SJCRH30 (cell line): ENCODE data around the gene APOL4. TPM values are rescaled to one million over a fixed set of nuclear protein-coding genes. Genes with fewer than 3 reads are reported as not detected.
"Not testable (repeated sequence)": the region's sequence is repeated elsewhere in the genome, so short reads cannot be mapped to it uniquely, and the experiment has no call there.

Source experiments
- DNase-seq, 2 experiments: peaks; one replicate each; pipeline ENCODE4 v3.0.0-alpha.2; 2015 to 2020
- H3K27ac ChIP-seq: fragments of 250-450 bp; sonication (Bioruptor Pico); 2 replicates; pipeline ENCODE4 v1.5.1; 2020; ENCODE audit warnings: mild to moderate bottlenecking, moderate library complexity
- H3K27me3 ChIP-seq: fragments of 250-450 bp; sonication (Bioruptor Pico); 2 replicates; pipeline ENCODE4 v1.5.1; 2020; ENCODE audit warnings: mild to moderate bottlenecking, moderate library complexity
- H3K36me3 ChIP-seq: fragments of 250-450 bp; sonication (Bioruptor Pico); 2 replicates; pipeline ENCODE4 v1.5.1; 2020; ENCODE audit warnings: mild to moderate bottlenecking, moderate library complexity
- H3K4me1 ChIP-seq: fragments of 250-450 bp; sonication (Bioruptor Pico); 2 replicates; pipeline ENCODE4 v1.5.1; 2020; ENCODE audit warnings: mild to moderate bottlenecking, moderate library complexity
- H3K4me3 ChIP-seq: fragments of 250-450 bp; sonication (Bioruptor Pico); 2 replicates; pipeline ENCODE4 v1.5.1; 2020; ENCODE audit warnings: mild to moderate bottlenecking, moderate library complexity
- H3K9me3 ChIP-seq: fragments of 250-450 bp; sonication (Bioruptor Pico); replicated peaks from 2 replicates; pipeline ENCODE4 v1.5.1; 2020; ENCODE audit warnings: mild to moderate bottlenecking, moderate library complexity
- total RNA-seq: library from RNA; depleted of rRNA; stranded (reverse); fragments of >200 nt; shearing (Covaris generic); gene quantifications from 2 replicates; pipeline ENCODE4 v1.2.3, GENCODE V29; 2014

APOL4 gene
- total RNA-seq, 1 experiment from 2014 or later, result 0.10 TPM

DNA sequence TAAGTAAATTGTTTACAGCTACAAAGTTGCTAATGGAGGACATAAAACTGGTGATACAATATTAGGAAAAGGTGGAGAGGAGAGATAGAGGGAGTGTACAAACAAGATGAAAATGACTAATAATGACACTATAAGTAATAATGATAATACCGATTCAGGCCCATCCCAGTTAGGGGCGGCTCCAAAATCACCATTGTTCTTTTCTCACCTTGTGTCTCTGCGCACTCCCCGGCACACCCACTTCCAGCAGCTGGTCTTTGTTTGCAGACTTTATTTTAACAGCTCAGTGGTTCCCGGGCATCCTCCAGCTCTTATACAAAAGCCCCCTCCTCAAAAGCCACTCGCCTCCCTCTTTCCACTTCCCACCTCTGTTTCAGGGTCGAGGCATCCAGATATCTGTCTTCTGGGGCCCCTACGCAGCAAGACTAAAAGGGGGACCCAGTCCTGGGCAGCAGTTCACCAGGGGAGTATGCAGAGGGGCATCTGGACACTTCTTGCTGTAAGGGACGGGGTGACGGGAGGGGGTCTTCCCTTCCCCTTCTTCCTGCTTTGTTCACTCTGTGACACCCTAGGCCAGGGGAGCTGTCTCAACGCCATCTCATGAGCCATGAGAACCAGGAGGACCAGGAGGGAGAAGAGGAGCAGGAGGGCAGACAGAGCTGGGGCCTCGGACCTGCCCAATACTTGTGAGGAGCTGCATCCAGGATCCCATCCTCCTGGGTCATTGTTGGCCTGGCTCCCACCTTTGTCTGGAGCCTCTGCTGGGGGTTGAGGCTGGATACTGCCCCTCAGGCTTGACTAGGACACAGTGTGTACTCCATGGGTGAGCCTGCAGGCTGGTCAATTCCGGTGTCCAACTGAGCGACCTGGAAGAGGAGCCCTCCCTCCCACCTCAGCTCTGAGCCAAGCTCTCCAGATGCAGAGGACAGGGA lies 35.0 kb upstream of the APOL4 start:
- Histone ChIP-seq H3K36me3 (no peaks in the 10 kb centered on the region), H3K4me3 (no peak overlapping the region)
- DNase-seq, result no peak

DNA sequence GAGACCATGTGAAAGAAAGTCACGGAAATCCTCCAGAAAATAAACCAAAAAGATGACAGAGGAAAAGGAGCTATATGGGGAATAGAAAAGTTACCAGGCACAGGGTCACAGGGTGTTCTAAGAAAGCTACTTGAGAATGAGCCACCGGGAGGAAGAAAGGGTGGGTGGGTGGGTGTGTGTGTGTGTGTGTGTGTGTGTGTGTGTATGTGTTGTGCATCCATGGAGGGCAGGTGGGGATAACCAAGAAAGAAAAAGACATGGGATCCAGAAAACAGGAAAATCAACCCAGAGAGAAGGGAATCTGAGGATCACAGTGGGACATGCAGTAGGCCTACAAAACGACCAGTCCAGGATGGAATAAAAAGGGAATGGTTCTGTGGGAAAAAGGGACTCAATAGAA lies 34.0 kb upstream of the APOL4 start:
- Histone ChIP-seq H3K9me3 (peaks cover 4% of the 10 kb centered on the region; the same call in 1 of the 2 replicates), H3K27me3 (no peaks in the 10 kb centered on the region), H3K4me3 (no peak overlapping the region), H3K27ac (no peak overlapping the region), H3K36me3 (no peaks in the 10 kb centered on the region), H3K4me1 (no peaks in the 10 kb centered on the region; the same call in 1 of the 2 replicates)
- DNase-seq, result no peak

More for the DNA sequence above, 35.0 kb upstream of the APOL4 start:
- H3K27ac ChIP-seq, result no peak overlapping the region
- peaks cover 4% of the 10 kb centered on the region; the same call in 1 of the 2 replicates for H3K9me3 ChIP-seq
- no peaks in the 10 kb centered on the region for H3K27me3 ChIP-seq
- no peaks in the 10 kb centered on the region; the same call in 1 of the 2 replicates for H3K4me1 ChIP-seq

DNA sequence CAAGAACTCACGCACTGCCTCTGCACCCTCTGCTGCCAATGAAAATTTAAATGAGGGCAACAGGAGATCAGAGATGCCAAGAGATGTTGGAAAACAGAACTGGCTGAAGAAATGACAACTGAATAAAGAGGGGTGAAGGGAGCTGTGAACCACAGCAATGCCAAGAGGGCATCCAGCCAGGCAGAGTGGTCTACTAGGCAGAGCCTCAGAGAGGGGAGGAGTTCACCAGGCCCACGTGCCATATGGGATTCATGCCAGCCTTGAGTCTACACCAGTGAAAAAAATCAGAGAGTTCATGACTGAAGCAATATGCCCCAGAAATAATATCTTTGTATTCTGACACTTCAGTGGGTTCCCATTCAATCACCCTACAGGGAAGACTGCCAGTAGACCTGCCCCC lies 33.3 kb upstream of the APOL4 start:
- Histone ChIP-seq H3K9me3 (peaks cover 4% of the 10 kb centered on the region; the same call in 1 of the 2 replicates), H3K27me3 (no peaks in the 10 kb centered on the region), H3K36me3 (no peaks in the 10 kb centered on the region), H3K4me1 (no peaks in the 10 kb centered on the region; the same call in 1 of the 2 replicates), H3K27ac (no peak overlapping the region), H3K4me3 (no peak overlapping the region)
- DNase-seq, result no peak

DNA sequence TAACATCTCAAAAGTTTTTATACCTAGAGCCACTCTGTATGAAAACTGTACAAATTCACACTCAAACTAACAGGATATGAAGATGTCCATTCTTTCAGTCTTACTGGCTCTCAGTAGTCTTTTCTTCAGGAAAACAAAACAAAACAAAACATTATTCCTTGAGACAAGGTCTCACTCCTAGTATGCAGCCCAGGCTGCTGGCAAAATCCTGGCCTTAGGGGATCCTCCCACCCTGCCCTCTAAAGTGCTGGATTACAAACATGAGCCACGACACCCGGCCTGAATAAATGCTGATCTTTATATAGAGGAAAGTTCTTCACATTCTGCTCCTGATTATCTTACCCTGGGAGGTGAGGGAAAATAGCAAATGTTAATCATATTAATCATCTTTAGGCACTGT lies 32.6 kb upstream of the APOL4 start:
- H3K9me3 ChIP-seq, result peaks cover 4% of the 10 kb centered on the region; the same call in 1 of the 2 replicates
- H3K36me3 ChIP-seq, result no peaks in the 10 kb centered on the region
- no peaks in the 10 kb centered on the region for H3K4me1 ChIP-seq
- no peak overlapping the region for H3K27ac ChIP-seq
- no peak overlapping the region for H3K4me3 ChIP-seq
- no peak for DNase-seq
- H3K27me3 ChIP-seq, result no peaks in the 10 kb centered on the region

DNA sequence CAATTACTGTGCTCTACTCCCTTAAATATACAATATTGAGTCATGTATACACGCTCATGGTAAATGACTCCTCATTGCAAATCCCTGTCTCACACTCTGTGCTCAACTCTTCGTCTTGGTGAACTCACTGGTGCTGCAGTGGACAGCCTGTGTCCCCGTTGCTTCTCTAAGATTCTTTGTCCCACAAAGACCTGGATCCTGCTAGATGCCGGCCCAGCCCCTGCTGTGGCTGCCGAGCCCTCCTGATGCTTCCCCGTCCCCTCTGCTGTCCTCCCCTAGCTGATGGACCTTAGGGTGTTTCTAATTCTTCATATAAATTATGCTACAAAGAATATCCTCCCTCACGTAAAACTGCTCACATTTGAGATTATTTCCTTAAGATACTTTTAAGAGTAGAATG lies 32.2 kb upstream of the APOL4 start:
- no peak overlapping the region for H3K4me3 ChIP-seq

DNA sequence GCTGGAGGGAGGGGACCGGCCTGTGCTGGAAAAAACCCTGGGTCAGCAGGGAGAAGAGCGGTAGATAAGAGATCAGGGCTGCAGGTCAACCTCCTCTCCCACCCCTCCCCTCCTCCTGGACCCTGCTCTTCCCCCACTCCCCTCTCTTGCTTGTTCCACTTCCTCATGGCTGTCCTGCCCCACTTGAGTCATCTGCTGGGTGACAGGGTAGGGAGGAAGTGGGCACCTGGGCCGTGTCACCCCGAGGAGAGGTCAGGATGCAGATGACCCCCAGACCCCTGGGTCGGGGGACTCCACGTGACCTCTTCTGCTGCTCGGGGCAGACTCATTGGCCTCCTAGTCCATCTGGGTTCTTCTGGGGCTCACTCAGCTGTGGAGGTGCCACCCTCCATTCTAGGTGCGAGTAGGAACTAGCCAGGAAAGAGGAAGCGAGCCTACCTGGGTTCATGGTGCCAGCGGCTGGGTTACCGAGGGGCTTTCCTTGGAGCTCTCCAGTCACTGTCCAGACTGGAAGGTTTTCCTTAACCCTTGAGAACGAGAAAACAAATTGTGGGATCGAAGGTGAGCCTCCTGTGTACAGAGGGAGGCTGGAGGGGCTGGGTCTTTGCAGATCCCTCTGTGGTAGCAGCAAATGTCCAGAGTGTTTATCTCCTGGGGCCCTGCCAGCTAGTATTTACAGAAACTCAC lies 31.2 kb upstream of the APOL4 start:
- no peaks in the 10 kb centered on the region for H3K4me1 ChIP-seq
- H3K36me3 ChIP-seq, result no peaks in the 10 kb centered on the region
- H3K4me3 ChIP-seq, result no peak overlapping the region
- no peak for DNase-seq
- no peaks in the 10 kb centered on the region for H3K27me3 ChIP-seq
- peaks cover 4% of the 10 kb centered on the region; the same call in 1 of the 2 replicates for H3K9me3 ChIP-seq
- H3K27ac ChIP-seq, result no peak overlapping the region

More for the DNA sequence above, 32.2 kb upstream of the APOL4 start:
- H3K4me1 ChIP-seq, result no peaks in the 10 kb centered on the region
- H3K27me3 ChIP-seq, result no peaks in the 10 kb centered on the region
- H3K9me3 ChIP-seq, result peaks cover 4% of the 10 kb centered on the region; the same call in 1 of the 2 replicates
- no peak for DNase-seq
- no peaks in the 10 kb centered on the region for H3K36me3 ChIP-seq
- no peak overlapping the region for H3K27ac ChIP-seq

DNA sequence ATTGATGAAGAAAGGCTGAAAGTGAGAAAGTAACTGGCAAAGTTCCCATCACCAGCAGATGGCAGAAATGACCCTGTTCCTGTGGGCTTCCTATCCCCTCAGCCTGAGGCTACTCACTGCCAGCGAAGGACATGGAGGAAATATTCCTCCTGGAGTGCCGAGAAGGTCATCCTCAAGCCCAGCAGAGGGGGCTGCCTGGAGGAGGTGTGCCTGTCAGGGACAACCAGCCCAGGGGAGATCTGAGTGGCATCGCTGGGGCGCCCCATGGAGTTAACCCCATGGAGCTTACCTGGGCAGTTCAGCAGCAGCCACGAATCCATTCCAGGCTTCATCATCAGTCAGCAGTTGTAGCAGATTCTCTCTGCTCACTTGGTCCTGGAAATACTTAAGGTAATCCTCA lies 29.4 kb upstream of the APOL4 start:
- not testable (repeated sequence) for H3K36me3 ChIP-seq, H3K27me3 ChIP-seq, H3K4me3 ChIP-seq, H3K27ac ChIP-seq, H3K4me1 ChIP-seq, H3K9me3 ChIP-seq, DNase-seq

DNA sequence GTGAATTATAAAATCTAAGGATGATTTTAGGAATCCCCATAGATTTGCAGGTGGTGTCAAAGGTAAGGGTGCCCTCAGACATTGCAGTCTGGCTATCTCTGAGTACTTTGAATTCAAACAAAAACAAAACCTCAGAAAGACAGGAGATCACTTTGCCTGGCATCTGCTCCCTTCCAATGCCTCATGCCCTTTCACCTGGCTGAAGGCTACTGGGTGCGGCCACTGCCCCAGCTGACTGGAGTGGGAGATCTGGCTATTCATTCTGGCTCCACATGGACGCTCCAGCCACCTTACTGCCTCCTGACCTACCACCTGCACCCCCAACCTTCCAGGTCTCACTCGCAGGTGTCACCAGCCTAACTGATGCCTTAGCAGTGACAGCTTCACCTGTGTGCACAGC lies 28.0 kb upstream of the APOL4 start:
- not testable (repeated sequence) for H3K9me3 ChIP-seq, H3K27me3 ChIP-seq, H3K27ac ChIP-seq, DNase-seq, H3K4me3 ChIP-seq, H3K36me3 ChIP-seq, H3K4me1 ChIP-seq

DNA sequence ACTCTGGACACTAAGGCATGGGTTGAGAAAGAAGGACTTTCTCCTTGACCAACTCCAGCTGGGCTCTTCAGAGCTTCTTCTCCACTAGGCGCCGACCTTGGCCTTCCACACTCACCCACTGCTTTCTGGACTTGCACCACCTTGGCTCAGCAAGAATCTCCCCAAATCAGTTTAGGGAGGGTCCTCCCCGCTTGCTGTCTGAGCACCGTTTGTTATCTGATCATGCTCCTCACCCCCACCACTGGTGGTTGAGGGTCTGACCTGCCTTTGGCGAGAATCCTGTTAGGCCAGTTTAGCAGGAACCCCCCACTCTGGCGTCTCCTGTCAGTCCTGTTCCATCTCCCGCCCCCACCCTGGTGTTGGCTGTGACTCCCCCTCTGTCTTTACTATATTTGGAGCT lies 27.3 kb upstream of the APOL4 start:
- DNase-seq, result no peak
- no peaks in the 10 kb centered on the region for H3K36me3 ChIP-seq
- H3K27me3 ChIP-seq, result no peaks in the 10 kb centered on the region
- H3K27ac ChIP-seq, result no peak overlapping the region
- H3K4me1 ChIP-seq, result no peaks in the 10 kb centered on the region
- no peaks in the 10 kb centered on the region for H3K9me3 ChIP-seq
- H3K4me3 ChIP-seq, result no peak overlapping the region

DNA sequence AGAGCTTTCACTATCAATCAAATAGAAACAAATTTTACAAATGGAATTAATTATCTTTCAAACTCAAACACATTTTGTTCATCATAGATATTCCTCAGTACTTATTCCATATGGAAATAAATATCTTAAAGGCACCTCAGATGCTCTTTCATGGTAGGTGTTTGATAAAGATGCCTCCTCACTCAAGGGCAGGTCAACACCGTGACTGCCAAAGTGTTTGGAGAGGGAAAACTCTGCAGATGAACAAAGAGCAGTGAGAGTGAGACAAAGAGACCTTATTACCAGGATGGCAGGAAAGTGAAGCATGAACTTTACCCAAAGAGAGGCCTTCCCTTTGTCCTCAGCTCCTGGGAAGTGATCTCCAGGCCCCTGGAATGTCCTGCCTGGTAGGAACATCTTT lies 26.8 kb upstream of the APOL4 start:
- not testable (repeated sequence) for H3K4me3 ChIP-seq, H3K27ac ChIP-seq, H3K4me1 ChIP-seq, DNase-seq, H3K9me3 ChIP-seq, H3K27me3 ChIP-seq, H3K36me3 ChIP-seq

DNA sequence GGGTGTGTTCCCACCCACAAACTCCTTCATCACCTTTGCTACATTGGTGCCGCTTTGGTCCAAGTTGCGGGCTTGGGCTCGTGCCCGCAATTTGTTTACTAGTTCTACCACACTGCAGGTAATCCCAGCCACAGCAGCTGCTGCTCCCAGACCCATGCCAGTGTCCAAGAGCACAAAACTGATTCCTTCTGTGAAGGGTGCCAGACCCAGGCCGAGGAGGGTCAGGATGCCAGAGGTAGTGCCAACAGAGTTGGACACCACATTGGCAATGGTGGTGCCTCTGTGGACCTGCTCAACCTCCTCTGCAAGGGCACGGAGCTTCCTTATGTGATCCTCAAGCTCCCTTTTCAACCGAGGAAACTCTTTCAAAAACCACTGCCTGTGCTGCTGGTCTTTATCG lies 26.2 kb upstream of the APOL4 start:
- no peak for DNase-seq
- H3K27me3 ChIP-seq, result no peaks in the 10 kb centered on the region
- H3K36me3 ChIP-seq, result no peaks in the 10 kb centered on the region
- H3K27ac ChIP-seq, result no peak overlapping the region
- no peaks in the 10 kb centered on the region for H3K4me1 ChIP-seq
- no peaks in the 10 kb centered on the region for H3K9me3 ChIP-seq
- H3K4me3 ChIP-seq, result no peak overlapping the region

DNA sequence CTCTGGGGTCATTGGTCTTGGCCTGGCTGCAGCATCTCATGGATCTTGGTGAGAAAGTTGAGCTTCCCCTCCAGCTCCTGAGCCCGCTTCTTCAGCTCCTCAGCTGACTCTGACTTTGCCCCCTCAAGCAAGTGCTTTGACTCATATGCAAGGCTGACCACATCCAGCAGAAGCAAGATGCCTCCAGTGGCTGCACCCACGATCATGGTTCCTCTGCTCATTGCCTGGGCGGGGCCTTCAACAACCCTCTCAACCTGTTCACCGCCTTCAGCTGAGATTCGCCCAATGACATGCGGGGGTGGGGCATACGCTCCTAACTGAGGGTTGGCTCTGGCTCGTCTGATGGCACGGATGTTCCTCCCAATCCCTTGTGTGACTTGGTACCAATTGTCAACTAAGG lies 25.8 kb upstream of the APOL4 start:
- DNase-seq, result no peak
- Histone ChIP-seq H3K4me1 (no peaks in the 10 kb centered on the region), H3K36me3 (no peaks in the 10 kb centered on the region), H3K4me3 (no peak overlapping the region), H3K9me3 (no peaks in the 10 kb centered on the region), H3K27ac (no peak overlapping the region), H3K27me3 (no peaks in the 10 kb centered on the region)

DNA sequence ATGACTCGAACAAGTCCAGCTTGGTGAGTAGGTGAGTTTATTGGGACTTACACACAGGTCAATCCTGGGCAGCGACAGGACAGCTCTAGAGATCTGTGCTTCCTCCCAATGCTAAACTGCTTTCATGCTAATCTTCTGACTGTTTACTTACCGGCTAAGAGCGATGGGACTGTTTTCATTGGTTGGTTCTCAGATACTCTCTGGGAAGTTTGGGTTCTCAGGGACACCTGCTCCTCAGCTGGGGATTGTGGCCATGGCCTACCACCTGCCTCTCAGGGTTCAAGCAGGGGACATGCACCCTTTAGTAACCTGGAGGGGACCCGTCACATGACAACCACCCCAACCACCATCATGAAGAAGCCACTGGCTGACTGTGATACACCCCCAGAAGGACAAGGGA lies 24.6 kb upstream of the APOL4 start:
- Histone ChIP-seq H3K4me1 (no peaks in the 10 kb centered on the region), H3K27me3 (peaks cover 4% of the 10 kb centered on the region; the same call in 1 of the 2 replicates), H3K9me3 (no peaks in the 10 kb centered on the region), H3K4me3 (no peak overlapping the region), H3K36me3 (no peaks in the 10 kb centered on the region), H3K27ac (no peak overlapping the region)
- DNase-seq, result peak in 1 of 2 experiments; percentile 10

DNA sequence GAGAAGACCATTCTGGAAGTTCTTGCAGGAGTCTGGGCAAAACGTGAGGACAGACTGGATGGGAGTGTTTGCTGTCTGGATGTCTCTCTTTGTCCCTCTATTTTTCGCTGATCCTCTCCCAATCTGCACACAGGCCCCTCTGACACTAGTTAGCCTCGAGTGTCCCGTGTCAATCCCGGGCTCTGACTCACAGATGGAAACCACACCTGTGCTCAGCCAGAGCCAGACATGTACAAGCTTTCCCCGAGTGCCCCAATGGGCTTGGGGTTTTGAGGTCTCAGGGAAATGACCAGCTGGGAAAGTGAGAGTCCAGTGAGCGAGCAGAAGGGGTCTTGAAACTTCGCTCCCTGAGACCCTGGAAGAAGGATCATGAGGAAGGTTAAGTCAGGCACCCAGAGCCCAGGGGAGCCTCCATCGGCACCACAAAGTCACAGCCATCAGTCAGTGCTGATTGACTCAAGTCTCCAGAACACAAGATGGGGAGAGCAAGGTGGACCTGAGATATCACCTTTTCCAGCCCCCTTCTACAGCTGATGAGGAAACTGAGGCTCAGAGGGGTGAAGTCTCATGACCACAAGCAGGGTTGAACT lies 23.8 kb upstream of the APOL4 start:
- Histone ChIP-seq H3K36me3 (no peaks in the 10 kb centered on the region), H3K4me3 (no peak overlapping the region), H3K27me3 (peaks cover 6% of the 10 kb centered on the region; the same call in 1 of the 2 replicates), H3K27ac (no peak overlapping the region), H3K4me1 (no peaks in the 10 kb centered on the region; the same call in 1 of the 2 replicates), H3K9me3 (no peaks in the 10 kb centered on the region)
- DNase-seq, result no peak

DNA sequence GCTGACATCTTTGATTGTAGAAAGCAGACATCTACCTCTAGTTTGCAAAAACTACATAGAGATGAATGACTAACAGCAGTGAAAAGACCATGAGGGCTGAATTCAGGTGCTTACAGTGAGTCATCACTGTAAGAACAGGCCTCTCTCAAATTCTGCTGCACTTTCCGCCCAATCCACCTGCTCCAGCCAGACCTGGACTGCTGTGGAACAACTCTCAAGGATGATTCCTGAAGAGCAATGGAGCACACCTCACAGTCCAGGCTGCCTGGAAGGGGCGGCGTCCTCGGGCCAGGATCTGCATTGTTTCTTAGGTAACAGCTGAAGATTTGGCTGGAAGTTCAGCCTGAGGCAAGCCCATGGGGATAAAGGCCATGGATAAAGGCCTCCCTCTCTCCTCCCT lies 22.6 kb upstream of the APOL4 start:
- H3K9me3 ChIP-seq, result no peaks in the 10 kb centered on the region
- H3K4me1 ChIP-seq, result no peaks in the 10 kb centered on the region; the same call in 1 of the 2 replicates
- DNase-seq, result no peak

More for the DNA sequence above, 22.6 kb upstream of the APOL4 start:
- Histone ChIP-seq H3K4me3 (no peak overlapping the region), H3K36me3 (no peaks in the 10 kb centered on the region), H3K27ac (no peak overlapping the region), H3K27me3 (peaks cover 6% of the 10 kb centered on the region; the same call in 1 of the 2 replicates)
